GM21367 (cell line): Measurements from ENCODE around the gene ITGBL1.

Experiments
- ATAC-seq: cut with Tn5 transposase; IDR thresholded peaks from one replicate; pipeline ENCODE4 v1.9.1; 2021; ENCODE audit not compliant: unreplicated experiment

Gene ITGBL1

DNA sequence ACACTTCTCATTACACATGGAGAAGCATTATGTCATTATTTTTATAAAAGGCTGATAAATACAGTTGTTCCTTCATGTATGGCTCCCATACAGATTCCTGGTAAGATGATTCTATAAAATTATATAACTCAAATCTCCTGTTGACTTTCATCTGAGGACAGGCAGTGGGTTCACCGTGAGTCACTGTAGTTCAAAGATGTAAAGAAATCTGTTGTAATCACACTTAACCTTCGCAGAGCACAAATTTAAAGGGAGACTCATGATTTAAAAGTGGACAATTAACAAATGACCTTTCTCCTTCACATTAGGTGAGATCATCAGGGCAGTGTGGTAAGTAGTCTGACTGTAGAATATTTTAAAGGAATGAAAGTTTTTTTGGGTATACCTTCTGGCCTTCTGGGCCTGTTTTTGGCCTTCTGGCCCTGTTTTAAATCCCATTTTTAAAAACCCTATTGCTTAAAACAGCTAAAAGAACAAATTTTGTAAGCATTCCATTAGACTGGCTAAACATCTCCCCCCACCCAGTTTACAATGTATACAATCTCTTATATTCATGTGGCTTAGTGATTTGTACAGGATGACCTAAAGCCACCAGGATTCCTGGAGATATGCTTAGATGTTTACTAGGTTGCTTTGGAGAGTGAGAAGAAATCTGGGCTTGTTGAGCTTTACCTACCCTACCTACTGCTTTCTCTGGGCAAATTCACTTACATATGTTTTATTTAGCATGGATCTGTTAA, 171.2 kb downstream of the ITGBL1 start:
- no peak for ATAC-seq

DNA sequence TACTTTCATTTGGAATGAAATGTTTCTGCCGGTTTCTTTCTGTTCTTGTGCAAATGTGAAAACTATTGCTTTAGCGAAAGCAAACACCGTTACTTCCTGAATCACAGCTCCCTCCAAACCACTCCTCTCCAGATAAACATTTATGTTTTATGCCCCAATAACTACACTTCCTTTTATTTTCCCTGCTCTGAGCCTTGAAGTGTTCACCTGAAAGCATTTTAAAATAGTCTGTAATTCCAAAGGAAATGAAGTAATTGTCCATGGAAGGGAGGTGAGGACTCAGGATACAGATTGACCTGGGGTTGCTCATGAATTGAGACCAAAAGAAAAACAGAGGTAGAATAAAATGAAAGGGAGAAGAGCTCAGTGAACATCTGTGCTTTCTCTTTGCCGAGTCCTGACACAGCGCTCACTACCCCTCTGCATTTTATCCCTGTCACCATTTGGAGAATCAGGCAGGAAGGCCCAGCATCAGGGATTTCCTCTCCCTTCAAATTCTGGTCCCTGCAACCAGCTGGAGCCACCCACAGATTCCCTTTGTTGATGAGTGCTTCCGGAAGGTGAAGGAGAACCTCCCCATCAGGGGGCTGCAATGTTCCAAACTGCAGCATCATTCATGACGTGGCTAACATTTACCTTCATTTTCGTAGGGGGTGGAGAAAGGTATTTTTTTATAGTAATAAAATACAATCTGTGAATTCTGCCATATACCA, 171.9 kb downstream of the ITGBL1 start:
- ATAC-seq = no peak

- peak; percentile 20 for ATAC-seq
Observed at GRCh38 chr13:101624981-101625380, 172.5 kb downstream of the ITGBL1 start.

DNA sequence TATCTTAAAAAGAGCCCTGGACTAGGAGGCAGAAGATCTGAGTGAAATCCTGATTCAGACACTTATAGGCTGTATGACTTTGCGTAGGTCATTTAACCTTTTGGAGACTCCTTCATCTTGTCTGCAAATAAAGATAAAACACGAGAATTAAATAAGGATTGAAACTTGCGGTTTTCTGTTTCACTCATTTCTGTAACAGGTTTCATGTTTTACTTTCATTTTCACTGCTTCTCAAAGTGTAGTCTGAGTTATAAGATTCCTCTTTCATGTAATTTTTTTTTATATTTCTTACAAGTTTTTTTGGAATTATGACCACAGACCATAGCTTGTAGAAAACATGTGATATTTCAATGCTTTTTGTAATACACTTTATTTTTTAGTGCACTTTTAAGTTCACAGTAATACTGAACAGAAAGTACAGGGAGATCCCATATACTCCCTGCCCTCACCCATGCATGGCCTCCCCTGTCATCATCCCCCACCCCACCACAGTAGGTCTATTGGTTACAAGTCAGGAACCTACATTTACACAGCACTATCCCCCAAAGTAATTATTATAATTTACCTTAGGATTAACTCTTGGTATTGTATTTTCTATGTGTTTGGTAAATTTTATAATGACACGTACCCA, 174.6 kb downstream of the ITGBL1 start:
- peak; percentile 82 for ATAC-seq

GRCh38 chr13:101627556-101627943, 175.1 kb downstream of the ITGBL1 start:
- peak; percentile 34 for ATAC-seq

GRCh38 chr13:101628900-101629299, 176.4 kb downstream of the ITGBL1 start:
- ATAC-seq = no peak

DNA sequence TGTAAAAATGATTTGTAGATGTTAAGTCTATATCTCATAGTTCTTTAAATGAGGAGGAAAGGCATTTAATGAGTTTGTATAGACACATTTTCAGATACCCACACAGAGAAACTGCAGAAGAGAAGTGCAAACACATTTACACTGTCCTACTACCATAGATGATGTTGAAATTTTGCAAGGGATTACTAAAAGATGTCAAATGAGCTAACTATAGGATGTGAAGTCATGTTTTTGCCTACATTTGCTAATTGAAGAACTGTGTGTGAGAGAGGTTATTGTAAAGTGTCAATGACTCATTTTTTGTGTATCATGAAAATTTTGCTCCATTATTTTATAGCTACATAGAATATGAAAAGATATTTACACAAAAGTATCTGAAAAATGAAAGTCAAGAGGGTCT, 178.9 kb downstream of the ITGBL1 start:
- no peak for ATAC-seq

- no peak for ATAC-seq
Observed at GRCh38 chr13:101634142-101634541, 181.7 kb downstream of the ITGBL1 start.

DNA sequence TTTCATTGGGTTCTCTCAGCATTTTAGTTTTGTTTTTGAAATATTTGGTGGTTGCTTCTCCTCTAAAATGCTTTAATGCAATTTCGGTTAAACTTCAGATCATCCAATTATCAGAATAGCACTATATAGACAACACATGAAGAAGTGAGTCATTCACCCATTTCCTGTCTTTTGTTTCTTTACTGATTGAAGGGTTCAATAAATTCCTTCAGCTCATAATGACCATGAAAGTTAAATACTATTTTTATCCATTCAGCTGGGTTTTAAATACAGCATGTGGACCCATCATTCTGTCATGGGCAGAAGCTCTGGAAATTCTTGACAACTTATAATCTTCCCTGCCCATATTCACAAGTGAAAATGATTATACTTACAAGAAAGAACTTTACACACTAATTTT, 187.2 kb downstream of the ITGBL1 start:
- ATAC-seq = no peak

DNA sequence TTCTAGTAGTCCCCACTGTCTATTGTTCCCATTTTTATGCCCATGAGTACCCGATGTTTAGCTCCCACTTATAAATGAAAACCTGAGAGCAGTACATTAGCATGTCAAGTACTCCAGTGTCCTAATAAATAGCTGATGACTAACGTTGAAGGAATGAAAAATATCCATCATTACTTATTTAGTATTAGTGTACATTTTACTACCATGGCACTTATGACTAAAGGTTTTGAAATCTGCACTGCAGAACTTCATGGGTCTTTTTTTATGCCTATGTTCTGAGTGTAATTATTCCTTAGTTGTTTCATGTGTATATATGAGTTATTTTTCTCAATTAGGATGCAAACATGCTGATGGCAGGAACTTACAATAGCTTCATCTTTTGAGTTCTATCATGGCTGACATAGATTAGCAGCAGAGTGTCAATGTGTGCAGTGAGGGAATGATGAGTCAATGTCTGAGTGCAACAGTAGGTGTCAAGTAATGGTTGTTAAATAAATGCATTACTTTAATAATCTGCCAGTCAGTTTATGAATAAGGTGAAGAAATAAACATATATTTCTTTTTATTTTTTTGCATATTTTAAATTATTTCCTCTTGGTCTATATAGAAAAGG, 188.4 kb downstream of the ITGBL1 start:
- no peak for ATAC-seq

- ATAC-seq = no peak
Observed at GRCh38 chr13:101645871-101646270, 193.4 kb downstream of the ITGBL1 start.

GRCh38 chr13:101647760-101648159, 195.3 kb downstream of the ITGBL1 start:
- no peak for ATAC-seq

- ATAC-seq = no peak
Observed at GRCh38 chr13:101648766-101649487, 196.5 kb downstream of the ITGBL1 start.

DNA sequence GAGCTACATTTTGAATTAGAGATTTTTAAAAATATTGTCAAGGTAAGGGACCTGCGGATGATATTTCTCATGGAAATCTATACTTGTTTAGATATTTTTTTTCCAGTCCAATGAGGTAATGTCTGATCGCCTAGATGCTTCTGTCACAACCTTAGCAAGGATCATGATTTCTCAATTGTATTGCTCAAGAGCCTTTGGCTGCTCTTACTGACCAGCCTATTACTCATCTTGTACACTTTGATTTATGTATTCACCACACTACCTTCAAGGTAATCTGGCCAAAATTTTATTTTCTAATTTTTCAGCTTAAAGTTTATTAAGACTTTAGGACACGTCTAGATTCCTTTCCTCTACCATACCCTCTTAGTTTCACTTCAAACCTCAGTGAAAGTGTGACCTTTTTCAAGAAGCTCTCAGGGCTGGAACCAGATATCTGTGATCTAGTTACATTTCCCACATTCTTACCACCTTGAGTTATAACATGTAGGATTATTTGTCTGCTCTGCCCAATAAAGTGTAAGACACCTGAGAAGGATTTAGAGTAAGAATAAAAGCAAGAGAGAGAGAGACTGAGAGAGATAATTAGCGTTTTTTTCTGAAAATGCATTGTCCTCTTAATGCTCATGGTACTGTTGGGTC, 197.1 kb downstream of the ITGBL1 start:
- no peak for ATAC-seq

- no peak for ATAC-seq
Observed at GRCh38 chr13:101654883-101655282, 202.4 kb downstream of the ITGBL1 start.

DNA sequence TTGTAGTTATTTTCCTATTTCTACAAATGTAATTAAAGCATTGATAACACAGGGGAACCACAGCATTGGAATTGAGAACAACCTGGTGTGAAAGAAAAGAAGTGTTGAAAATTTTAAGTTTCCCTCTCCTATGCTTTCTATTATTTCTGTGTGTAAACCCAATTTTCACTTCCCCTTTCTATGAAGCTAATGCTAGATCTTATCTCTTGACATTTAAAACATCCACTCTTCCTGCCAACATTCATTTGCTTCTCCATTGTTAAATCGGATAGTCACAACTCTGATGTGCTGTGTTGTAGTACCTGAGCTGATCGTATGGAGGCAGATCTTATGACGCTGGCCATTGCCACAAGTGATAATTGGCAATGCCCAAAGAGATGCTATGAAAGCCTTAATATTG, 203.0 kb downstream of the ITGBL1 start:
- peak; percentile 74 for ATAC-seq

GRCh38 chr13:101660711-101661110, 208.2 kb downstream of the ITGBL1 start:
- no peak for ATAC-seq

DNA sequence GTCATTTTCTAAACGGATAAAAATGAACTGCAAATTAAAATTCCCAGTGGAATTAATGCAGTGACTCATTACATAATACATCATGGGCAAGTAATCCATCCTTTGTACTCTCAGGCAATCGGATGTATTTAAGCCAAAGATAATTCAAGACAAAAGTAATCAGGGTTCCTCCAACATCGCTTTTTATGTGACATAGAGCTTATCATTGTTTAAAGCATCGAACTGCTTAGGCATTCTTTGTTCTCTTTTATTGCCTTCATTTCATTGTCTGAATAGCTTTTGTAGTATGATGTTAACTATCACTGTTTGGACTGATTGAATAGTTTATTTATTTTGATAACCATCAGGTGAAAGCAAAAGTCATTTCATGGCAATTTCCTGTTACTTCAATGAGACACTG, 209.4 kb downstream of the ITGBL1 start:
- no peak for ATAC-seq

DNA sequence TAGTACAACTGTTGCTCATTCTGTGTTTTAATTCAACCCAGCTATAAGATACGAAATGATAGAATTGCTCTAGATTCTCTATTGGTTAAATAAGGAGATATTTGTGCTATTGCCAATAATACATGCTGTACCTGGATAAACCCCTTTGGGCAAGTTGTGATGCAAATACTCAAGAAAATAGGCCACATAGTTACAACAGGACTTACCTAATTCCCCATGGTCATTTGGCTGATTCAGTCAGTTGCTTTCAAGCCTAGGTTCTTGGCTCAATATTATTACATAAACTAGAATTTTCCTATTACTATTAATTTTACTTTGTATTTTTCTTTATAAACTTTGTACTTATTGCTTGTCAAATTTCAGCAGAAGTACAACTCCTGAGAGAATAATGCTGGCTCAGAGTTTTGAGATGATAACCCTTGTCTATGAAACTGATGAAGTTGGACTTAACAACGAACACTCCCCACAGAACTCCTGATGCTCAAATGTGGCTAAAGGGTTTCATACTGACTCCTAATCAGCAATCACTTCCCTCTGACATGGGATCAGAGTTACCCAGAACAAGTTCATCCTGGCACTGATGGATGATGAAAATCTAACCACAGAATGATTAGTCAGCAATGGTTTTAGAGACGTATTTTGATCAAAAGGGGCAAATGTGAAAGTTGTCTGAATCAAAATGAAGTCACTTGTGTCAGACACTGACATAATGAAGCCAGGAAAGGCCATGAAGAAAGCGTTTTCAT, 221.1 kb downstream of the ITGBL1 start:
- no peak for ATAC-seq

GRCh38 chr13:101681834-101682233, 229.4 kb downstream of the ITGBL1 start:
- no peak for ATAC-seq
